ENCODE results near the gene ADAMTS14.

GRCh38 chr10:70656489-70656888 lies 15.8 kb upstream of the ADAMTS14 start:
- TF ChIP-seq CTCF (IDR thresholded peaks at IDR 0.05; ENCODE audit: borderline replicate concordance, extremely low read depth, low read length, poor library complexity, severe bottlenecking) (no peak), EZH2 (IDR thresholded peaks at IDR 0.05; ENCODE audit: borderline replicate concordance, low read depth, low read length, severe bottlenecking) (no peak)
